ENCODE results near the gene PSMC4. TPM values are rescaled to one million over a fixed set of nuclear protein-coding genes. Genes with fewer than 3 reads are reported as not detected.

PSMC4 gene
- 122 TPM for total RNA-seq

DNA sequence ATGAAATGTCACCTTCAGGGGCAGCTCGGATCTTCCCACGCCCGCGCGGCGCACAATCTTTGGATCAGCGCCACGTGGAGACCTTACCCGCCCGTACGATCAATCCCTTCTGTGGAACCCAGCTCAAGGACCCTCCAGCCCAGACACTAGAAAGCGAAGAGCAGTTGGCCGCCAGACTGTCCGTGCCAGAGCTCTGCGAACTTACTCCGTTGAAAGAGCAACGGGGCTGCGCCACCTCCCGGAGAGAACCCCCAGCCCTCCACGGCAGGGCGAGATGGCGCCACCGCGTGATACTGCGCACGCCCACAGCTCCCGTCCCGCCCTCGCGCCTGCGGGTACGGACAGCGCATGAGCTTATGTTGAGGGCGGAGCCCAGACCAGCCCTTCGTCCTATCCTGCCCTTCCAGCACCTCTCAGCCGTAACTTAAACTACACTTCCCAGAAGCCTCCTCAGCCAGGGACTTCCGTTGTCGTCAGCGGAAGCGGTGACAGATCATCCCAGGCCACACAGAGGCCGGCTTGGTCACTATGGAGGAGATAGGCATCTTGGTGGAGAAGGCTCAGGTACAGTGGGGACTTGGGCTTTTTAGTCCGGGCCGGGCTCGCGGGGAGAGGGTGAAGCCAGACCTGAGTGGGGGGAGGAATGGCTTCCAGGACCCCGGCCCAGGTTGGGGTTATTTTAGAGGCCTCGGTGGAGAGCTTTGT, at the start of gene PSMC4:
TSS of gene PSMC4 (plus strand) at position 491 of the 705 bp plus-strand sequence. CDS start at position 529, 38 bp downstream.
- intact Hi-C loops (cut with DNase I) = loop anchor here (1.0 to 10.0 kb wide), 6 partner anchors 25 to 314 kb away; partner anchors contain the start of genes AKT2, DYRK1B and MAP3K10
- Histone ChIP-seq H3K36me3 (peaks cover 26 to 36% of the 10 kb centered on the region in 2 donors), H3K4me3 (peak within 1 kb of the TSS; percentile 75 to 76), H3K27ac (peak within 1 kb of the TSS; percentile 86 to 90), H3K4me1 (peaks cover 0 to 14% of the 10 kb centered on the region in 2 donors), H3K27me3 (no peaks in the 10 kb centered on the region), H3K9me3 (no peaks in the 10 kb centered on the region)
- peak; percentile 95 to 99 for DNase-seq (ENCODE audit: low spot score in 2 of 2)
- TF ChIP-seq, protein P1, sequence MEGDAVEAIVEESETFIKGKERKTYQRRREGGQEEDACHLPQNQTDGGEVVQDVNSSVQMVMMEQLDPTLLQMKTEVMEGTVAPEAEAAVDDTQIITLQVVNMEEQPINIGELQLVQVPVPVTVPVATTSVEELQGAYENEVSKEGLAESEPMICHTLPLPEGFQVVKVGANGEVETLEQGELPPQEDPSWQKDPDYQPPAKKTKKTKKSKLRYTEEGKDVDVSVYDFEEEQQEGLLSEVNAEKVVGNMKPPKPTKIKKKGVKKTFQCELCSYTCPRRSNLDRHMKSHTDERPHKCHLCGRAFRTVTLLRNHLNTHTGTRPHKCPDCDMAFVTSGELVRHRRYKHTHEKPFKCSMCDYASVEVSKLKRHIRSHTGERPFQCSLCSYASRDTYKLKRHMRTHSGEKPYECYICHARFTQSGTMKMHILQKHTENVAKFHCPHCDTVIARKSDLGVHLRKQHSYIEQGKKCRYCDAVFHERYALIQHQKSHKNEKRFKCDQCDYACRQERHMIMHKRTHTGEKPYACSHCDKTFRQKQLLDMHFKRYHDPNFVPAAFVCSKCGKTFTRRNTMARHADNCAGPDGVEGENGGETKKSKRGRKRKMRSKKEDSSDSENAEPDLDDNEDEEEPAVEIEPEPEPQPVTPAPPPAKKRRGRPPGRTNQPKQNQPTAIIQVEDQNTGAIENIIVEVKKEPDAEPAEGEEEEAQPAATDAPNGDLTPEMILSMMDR (IDR thresholded peaks at IDR 0.05) = peak; percentile 66 to 78 (median 75)

GRCh38 chr19:39923862-39924261, 47.1 kb upstream of the PSMC4 start:
- DNase-seq (ENCODE audit: low spot score in 2 of 2) = no peak
- no peaks in the 10 kb centered on the region for H3K36me3 ChIP-seq
- no peaks in the 10 kb centered on the region for H3K9me3 ChIP-seq
- H3K4me1 ChIP-seq = no peaks in the 10 kb centered on the region
- H3K4me3 ChIP-seq = no peak overlapping the region
- no peaks in the 10 kb centered on the region for H3K27me3 ChIP-seq
- no peak overlapping the region for H3K27ac ChIP-seq
- intact Hi-C loops (cut with DNase I) = no loop called here
- TF ChIP-seq, protein P1 (IDR thresholded peaks at IDR 0.05) = no peak

DNA sequence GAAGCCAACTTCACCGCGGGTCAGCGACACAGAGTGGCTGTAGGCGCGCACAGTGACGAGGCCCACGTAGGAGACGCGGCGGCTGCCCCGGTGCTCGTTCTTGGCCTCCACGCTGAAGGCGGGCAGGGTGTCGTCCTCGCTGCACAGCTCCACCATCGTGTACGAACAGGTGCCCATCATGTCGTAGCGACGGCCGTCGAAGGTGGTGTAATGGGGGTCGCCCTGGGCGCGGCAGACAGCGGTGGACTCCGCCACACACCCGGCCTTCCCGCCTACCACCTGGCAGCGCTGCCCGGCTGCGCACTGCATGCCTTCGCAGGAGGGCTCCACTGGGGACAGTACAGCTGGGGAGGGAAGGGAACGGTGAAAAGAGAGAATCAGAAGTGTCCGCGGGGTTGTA, 46.6 kb upstream of the PSMC4 start:
- TF ChIP-seq, protein P1 (IDR thresholded peaks at IDR 0.05) = no peak
- H3K9me3 ChIP-seq = peaks cover 0 to 3% of the 10 kb centered on the region in 2 donors
- no peaks in the 10 kb centered on the region for H3K4me1 ChIP-seq
- H3K36me3 ChIP-seq = no peaks in the 10 kb centered on the region
- no peaks in the 10 kb centered on the region for H3K27me3 ChIP-seq
- no peak for DNase-seq (ENCODE audit: low spot score in 2 of 2)
- no peak overlapping the region for H3K4me3 ChIP-seq
- intact Hi-C loops (cut with DNase I) = no loop called here
- H3K27ac ChIP-seq = no peak overlapping the region

GRCh38 chr19:39924952-39925351, 46.0 kb upstream of the PSMC4 start:
- no peak overlapping the region for H3K4me3 ChIP-seq
- H3K36me3 ChIP-seq = no peaks in the 10 kb centered on the region
- H3K4me1 ChIP-seq = no peaks in the 10 kb centered on the region
- no peak overlapping the region for H3K27ac ChIP-seq
- intact Hi-C loops (cut with DNase I) = no loop called here
- TF ChIP-seq, protein P1 (IDR thresholded peaks at IDR 0.05) = no peak
- no peak for DNase-seq (ENCODE audit: low spot score in 2 of 2)
- H3K9me3 ChIP-seq = peaks cover 0 to 4% of the 10 kb centered on the region in 2 donors
- H3K27me3 ChIP-seq = no peaks in the 10 kb centered on the region

GRCh38 chr19:39926170-39926760, 44.7 kb upstream of the PSMC4 start:
- no peak overlapping the region for H3K4me3 ChIP-seq
- DNase-seq (ENCODE audit: low spot score in 2 of 2) = no peak
- H3K27me3 ChIP-seq = no peaks in the 10 kb centered on the region
- TF ChIP-seq, protein P1 (IDR thresholded peaks at IDR 0.05) = no peak
- no peaks in the 10 kb centered on the region for H3K36me3 ChIP-seq
- no peak overlapping the region for H3K27ac ChIP-seq
- intact Hi-C loops (cut with DNase I) = no loop called here
- peaks cover 0 to 4% of the 10 kb centered on the region in 2 donors for H3K9me3 ChIP-seq
- no peaks in the 10 kb centered on the region for H3K4me1 ChIP-seq
